Measurements from ENCODE around the gene IBA57. TPM values are rescaled to one million over a fixed set of nuclear protein-coding genes. Genes with fewer than 3 reads are reported as not detected.

IBA57 gene
- total and polyA plus RNA-seq, 8 donors, result 5.3 to 13.5 (median 7.1) TPM

DNA sequence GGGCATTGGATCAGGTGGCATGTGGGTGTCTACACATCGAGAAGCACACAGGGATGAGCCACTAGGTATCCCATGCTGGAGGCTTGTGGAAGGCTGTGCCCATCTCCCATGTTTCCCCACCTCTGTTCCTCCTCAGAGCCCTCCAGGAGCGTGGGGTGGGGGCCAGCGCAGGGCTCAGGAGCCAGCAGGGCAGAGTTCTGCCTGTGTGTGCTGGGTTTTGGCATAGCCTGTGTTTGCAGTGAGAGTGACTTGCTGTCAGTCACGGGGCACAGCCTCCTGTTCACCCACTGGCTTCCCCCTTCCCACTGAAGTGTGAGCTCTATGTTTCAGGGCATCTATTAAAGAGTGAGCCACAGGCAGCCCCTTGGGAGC, 10.4 kb downstream of the IBA57 start:
- Histone ChIP-seq H3K4me3 (peak overlapping the region in 1 of 2 donors; percentile 22), H3K9me3 (peaks cover 0 to 2% of the 10 kb centered on the region in 2 donors), H3K27me3 (no peaks in the 10 kb centered on the region), H3K4me1 (peaks cover 0 to 32% of the 10 kb centered on the region in 2 donors), H3K27ac (peak overlapping the region; percentile 39 to 48), H3K36me3 (peaks cover 0 to 6% of the 10 kb centered on the region in 2 donors)
- DNase-seq, result no peak
- intact Hi-C loops (cut with DNase I), result no loop called here
- ATAC-seq, result no peak
- TF ChIP-seq, protein P1, sequence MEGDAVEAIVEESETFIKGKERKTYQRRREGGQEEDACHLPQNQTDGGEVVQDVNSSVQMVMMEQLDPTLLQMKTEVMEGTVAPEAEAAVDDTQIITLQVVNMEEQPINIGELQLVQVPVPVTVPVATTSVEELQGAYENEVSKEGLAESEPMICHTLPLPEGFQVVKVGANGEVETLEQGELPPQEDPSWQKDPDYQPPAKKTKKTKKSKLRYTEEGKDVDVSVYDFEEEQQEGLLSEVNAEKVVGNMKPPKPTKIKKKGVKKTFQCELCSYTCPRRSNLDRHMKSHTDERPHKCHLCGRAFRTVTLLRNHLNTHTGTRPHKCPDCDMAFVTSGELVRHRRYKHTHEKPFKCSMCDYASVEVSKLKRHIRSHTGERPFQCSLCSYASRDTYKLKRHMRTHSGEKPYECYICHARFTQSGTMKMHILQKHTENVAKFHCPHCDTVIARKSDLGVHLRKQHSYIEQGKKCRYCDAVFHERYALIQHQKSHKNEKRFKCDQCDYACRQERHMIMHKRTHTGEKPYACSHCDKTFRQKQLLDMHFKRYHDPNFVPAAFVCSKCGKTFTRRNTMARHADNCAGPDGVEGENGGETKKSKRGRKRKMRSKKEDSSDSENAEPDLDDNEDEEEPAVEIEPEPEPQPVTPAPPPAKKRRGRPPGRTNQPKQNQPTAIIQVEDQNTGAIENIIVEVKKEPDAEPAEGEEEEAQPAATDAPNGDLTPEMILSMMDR (IDR thresholded peaks at IDR 0.05), result no peak

DNA sequence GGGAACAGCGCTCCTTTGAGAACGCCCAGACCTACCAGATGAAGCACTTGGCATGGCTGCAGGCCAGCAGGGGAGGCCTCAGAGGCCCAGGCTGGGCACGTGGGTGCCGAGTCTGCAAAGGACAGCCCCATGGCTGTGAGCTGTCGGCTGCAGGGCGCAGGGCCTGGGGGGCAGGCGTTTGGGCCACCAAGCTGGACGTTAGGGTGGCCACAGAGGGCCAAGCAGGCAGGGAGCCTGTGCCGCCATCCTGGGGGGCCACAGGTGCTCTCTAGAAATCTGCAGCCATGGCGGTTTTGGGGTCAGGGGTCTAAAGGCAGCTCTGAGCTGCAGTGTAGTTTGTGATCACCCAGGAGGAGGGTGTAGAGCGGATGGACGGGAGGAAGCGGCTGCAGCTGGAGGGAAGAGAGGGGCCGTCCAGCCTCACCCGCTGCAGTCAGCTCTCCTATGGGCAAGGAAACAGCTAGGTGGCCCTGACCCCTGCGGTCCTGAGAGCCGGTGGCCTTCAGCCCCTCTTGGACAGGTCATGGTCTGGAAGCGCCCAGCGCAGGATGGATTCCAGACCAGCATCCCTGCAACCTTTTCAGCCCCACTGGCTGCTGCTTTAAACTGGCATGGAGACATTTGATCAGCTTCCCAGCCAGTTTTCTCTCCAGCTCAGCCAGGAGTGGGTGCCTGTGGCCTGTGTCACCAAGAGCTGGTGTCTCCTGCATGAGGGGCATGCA, 11.0 kb downstream of the IBA57 start:
- peaks cover 0 to 6% of the 10 kb centered on the region in 2 donors for H3K36me3 ChIP-seq
- no peak overlapping the region for H3K4me3 ChIP-seq
- TF ChIP-seq, protein P1 (IDR thresholded peaks at IDR 0.05), result no peak
- ATAC-seq (no peak), DNase-seq (peak in 1 of 4 donors; percentile 22)
- H3K27ac ChIP-seq, result peak overlapping the region; percentile 13 to 48
- no peaks in the 10 kb centered on the region for H3K27me3 ChIP-seq
- intact Hi-C loops (cut with DNase I), result no loop called here
- H3K4me1 ChIP-seq, result peaks cover 0 to 32% of the 10 kb centered on the region in 2 donors
- peaks cover 0 to 2% of the 10 kb centered on the region in 2 donors for H3K9me3 ChIP-seq

DNA sequence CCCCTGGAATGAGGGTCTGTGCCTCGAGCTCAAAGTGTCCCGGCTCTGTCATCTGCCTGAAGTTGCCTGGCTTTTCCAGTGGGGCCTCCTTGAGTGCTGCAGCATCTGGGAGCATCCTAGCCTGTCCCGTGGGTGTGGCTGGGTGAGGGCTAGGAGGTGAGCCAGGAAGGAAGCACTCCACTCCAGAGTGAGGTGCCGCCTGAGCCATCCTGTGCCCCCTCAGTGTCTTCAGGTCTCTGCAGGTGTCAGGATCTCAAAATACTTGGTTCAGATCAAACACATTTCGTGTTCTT, 11.5 kb downstream of the IBA57 start:
- ATAC-seq, result no peak
- DNase-seq, result peak in 1 of 4 donors; percentile 24
- Histone ChIP-seq H3K4me3 (no peak overlapping the region), H3K36me3 (peaks cover 0 to 6% of the 10 kb centered on the region in 2 donors), H3K4me1 (peaks cover 0 to 32% of the 10 kb centered on the region in 2 donors), H3K27ac (peak overlapping the region in 1 of 2 donors; percentile 48), H3K27me3 (no peaks in the 10 kb centered on the region), H3K9me3 (peaks cover 0 to 2% of the 10 kb centered on the region in 2 donors)
- intact Hi-C loops (cut with DNase I), result no loop called here
- TF ChIP-seq, protein P1 (IDR thresholded peaks at IDR 0.05), result no peak

DNA sequence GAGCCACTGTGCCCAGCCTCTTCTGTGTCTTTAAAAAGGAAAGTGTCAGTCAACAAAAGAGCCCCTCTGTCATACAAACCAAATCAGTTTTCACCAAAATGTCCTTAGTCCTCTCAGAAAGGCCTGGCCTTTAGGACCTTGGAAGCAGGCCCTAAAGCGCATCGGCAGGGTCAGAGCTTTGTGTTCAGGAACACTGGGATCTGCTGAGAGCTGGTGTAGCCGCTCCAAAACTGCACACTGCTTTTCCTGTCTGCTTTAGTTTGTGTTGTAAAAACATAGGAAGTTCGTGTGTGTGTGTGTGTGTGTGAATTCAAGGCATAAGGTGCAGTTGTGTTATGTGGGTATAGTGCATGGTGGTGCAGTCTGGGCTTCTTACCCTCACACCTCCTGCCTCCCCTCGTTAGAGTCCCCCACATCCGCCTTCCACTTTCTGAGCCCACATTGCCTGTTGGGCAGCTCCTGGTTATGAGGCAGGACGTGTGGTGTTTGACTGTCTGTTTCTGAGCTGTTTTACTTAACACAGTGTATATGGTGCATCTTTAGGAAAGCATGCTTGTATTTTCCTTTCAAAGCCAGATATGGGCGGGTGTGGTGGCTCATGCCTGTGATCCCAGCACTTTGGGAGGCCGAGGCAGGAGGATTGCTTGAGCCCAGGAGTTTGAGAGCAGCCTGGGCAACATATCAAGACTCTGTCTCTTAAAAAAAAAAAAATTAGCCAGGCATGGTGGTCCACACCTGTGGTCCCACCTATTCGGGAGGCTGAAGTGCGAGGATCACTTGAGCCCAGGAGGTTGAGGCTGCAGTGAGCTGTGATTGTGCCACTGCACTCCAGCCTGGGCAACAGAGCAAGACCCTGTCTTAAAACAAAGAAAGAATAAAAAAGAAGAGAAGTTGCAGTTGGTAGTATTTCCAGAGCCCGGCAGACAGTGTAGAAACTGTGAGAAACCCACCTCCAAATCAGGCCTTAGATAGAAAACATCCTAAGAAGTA, 12.4 kb downstream of the IBA57 start:
- TF ChIP-seq, protein P1 (IDR thresholded peaks at IDR 0.05), result no peak
- Histone ChIP-seq H3K27ac (peak overlapping the region; percentile 48 to 59), H3K4me3 (no peak overlapping the region), H3K9me3 (peaks cover 0 to 2% of the 10 kb centered on the region in 2 donors), H3K36me3 (peaks cover 0 to 6% of the 10 kb centered on the region in 2 donors), H3K27me3 (no peaks in the 10 kb centered on the region), H3K4me1 (peaks cover 0 to 32% of the 10 kb centered on the region in 2 donors)
- intact Hi-C loops (cut with DNase I), result no loop called here
- DNase-seq (peak in 1 of 4 donors; percentile 12), ATAC-seq (no peak)
